GM19099 (cell line): ENCODE results near the gene DENND10.

Experiments used
- POLR2A ChIP-seq: IDR thresholded peaks from 3 replicates; pipeline ENCODE4 v1.6.1; 2011; ENCODE audit warnings: low read depth; ENCODE audit not compliant: insufficient read length; ENCODE audit errors: extremely low read depth

Gene DENND10

GRCh38 chr10:119140603-119141245, 36.8 kb downstream of the DENND10 start:
- TF ChIP-seq POLR2A, result no peak

DNA sequence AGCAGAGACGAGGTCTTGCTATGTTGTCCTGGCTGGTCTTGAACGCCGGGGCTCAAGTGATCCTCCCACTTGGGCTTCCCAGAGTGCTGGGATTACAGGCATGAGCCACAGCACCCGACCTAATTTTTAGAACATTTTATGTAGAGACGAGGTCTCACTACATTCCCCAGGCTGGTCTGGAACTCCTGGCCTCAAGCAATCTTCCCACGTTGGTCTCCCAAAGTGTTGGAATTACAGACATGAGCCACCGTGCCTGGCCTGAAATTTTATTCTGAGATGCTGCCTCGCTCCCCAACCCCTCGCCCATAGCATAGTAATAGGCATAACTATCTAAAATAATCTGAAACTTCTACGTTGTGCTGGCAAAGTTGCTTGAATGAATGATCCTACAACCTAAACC, 39.7 kb downstream of the DENND10 start:
- no peak for TF ChIP-seq POLR2A

DNA sequence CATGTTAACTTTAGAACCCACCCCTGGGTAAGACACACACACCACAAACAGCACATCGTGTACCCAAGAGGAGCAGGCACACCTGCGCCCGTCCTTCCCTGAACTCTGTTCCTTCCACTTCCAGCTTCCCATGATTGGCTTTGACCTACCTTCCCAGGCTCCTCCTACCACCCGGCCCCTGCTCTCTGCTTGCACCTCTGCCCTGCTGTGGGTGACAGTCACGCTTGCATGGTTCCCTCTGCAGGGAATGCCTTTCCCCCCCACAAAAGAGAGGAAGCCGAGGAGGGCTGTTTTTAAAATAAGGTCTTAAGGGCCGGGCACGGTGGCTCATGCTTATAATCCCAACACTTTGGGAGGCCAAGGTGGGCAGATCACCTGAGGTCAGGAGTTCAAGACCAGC, 45.2 kb downstream of the DENND10 start:
- no peak for TF ChIP-seq POLR2A

GRCh38 chr10:119149729-119150128, 45.8 kb downstream of the DENND10 start:
- TF ChIP-seq POLR2A, result no peak

- TF ChIP-seq POLR2A, result no peak
Measured at GRCh38 chr10:119153041-119153440, 49.1 kb downstream of the DENND10 start.

DNA sequence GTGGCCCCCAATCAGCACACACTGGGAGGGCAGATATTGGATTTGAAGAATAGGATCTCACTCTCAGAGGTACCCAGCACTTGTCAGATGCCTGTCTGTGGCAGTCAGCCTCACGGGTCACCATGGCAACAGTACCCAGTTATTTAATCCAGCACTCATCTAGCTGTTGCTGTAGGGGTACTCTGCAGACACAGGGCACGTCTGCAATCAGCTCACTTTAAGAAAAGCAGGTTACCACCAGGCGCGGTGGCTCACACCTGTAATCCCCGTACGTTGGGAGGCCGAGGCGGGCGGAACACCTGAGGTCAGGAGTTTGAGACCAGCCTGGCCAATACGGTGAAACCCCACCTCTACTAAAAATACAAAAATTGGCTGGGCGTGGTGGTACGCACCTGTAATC, 49.7 kb downstream of the DENND10 start:
- no peak for TF ChIP-seq POLR2A

- no peak for TF ChIP-seq POLR2A
Measured at GRCh38 chr10:119159332-119159731, 55.4 kb downstream of the DENND10 start.

DNA sequence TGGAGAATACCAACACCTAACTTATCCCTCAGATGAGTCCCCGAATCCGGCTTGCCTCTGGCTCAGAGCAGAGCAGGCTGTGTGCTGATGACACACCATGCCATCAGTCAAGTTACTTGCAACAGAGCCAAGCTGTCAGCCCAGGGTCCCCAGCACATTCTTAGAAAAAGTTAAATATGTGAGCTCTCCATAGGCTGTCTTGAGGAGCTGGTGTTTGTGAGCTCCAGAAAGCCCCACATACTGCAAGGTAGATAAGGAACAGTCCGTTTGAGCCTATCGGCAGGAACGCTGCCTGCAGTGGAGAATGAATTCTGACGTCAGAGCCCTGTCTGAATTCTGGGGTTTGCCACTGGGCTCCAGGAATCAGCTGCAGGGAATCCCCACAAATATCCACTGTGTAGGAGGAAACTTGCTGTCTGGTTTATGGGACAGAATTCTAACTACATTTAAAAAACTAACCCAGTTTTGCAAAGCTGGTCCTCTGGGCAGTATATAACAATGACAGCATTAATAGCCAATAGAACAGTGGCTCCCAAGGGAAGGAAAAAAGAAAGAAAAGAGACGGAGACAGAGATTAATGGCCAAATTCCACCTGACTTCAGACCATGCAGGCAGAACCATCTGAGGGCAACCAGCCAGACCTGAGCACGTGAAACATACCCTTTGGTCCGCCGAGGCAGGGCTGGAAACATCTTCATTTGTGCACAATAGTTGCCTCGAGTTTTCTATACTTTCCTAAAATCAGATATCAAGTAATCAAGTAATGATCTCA, 58.0 kb downstream of the DENND10 start:
- TF ChIP-seq POLR2A, result no peak

- TF ChIP-seq POLR2A, result no peak
Measured at GRCh38 chr10:119162452-119163092, 58.7 kb downstream of the DENND10 start.

DNA sequence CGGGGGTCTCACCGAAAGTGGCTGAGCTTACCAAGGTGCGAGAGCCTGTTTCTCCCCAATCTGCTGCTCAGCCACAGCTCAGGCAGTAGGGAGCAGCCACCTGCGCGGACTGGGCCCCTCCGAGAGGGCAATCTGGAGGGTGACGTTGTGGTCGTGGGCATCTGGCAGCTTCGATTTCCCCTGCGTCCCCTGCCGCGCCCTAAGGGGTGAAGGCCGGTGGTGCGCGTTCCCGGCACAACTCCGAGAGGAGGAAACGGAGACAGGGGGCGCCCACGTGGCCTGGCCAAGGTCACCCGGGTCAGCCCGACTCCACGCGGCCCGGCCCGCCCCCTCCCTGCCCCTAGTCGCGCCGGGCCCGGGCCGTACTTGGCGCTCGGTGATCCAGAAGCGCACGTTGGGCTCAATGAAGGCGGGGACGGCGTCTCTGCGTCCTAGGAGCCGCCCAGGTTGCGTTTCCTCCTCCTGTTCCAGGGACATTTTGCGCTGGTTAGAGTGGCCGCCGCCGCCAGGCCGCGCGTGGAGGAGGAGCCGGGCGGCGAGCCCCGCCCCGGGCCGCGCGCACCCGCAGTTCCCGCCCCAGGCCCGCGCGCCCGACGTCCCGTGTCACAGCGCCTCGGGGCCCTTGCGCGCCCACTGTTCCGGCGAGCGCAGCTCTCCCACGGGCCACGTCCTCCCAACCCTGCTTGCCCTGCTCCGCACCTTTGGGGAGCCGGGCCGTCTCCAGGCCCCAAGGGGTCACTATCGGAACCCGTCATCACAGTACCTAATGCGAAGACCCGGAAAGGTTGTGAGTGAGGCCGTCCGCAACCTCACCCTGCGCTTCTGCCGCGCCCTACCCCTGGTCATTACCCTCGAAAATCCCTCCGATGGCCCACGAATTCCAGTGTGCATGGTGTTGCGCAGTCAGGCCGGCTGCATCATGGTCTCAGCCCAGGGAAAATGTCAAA, 61.5 kb downstream of the DENND10 start, which contains the start of gene SFXN4:
Gene SFXN4, minus strand, starts transcription at position 544 of the 947 bp plus-strand sequence. Its CDS starts 67 bp downstream, at position 477.
- TF ChIP-seq POLR2A, result peak; percentile 80

- TF ChIP-seq POLR2A, result no peak
Measured at GRCh38 chr10:119166118-119166500, 62.2 kb downstream of the DENND10 start.

DNA sequence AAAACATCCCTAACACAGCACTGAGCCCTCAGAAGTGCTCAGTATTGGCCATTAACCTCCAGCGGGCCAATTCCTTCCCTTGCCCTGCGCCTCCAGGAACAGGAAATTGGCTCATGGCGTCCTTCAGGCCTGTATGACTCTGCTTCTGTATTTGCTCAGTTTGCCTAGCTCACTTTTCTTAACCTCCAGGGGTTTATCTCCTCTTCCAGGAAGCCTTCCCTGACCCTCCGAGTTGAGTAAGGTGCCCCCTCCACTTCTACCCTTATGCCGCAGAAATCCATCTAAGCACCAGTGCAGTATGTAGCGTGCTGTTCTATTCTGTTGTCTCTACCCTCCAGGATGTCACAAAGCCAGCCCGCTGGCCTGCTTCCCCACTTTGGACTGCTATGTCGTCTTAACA, 62.7 kb downstream of the DENND10 start:
- no peak for TF ChIP-seq POLR2A

DNA sequence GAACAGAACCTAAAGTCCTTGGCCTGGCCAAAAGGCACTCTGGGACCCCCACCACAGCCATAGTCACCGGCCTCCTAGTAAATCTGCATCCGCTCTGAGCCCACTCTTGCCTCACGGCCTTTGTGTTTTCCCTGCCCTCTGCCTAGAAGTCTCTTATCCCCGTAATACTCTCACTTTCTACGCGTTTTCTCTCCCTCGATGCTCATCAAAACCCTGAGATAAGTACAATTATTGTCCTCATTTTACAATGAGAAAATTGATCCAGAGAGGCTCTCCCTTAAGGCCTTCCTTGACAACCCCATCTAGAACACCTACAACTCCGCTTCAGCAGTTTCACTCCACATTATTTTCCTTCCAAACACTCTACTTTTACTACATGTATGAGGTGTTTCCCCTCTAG, 63.1 kb downstream of the DENND10 start:
- TF ChIP-seq POLR2A, result no peak

DNA sequence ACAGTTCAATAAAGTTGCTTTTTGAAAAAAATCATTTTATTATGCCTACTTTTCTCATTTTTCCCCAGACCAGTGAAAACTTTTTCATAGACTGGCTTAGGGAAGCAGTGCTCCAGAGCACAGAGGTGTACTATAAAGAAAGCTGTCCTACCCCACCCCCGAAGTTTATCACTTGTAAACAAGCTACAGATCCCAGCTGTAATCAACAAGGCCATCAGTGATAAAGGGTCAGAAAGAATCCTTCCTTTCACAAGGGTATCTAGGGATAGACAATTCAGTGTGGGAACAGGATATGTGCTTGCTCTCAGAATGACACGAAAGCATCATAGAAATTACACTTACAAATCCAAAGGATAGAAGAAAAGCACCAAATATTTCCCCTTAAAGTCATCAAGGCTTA, 70.2 kb downstream of the DENND10 start:
- no peak for TF ChIP-seq POLR2A

- TF ChIP-seq POLR2A, result no peak
Measured at GRCh38 chr10:119176166-119176565, 72.3 kb downstream of the DENND10 start.
